GM18507 (cell line): ENCODE measurements around the gene UBASH3A.
"Not testable (repeated sequence)": the region's sequence is repeated elsewhere in the genome, so short reads cannot be mapped to it uniquely, and the experiment has no call there.

Experiments used
- DNase-seq: peaks from one replicate; pipeline ENCODE4 v3.0.0; 2011; ENCODE audit warnings: low read depth; ENCODE audit not compliant: insufficient read length; ENCODE audit errors: extremely low spot score
- FAIRE-seq: peaks from 2 replicates; lab custom pipeline; 2011; peaks lifted over from hg19 to GRCh38; lab: Jason Lieb, UNC

The UBASH3A gene

GRCh38 chr21:42459082-42459460, 55.4 kb downstream of the UBASH3A start:
- DNase-seq: no peak
- FAIRE-seq: no peak

- no peak for FAIRE-seq
- DNase-seq: no peak
Observed at GRCh38 chr21:42459546-42460215, 56.0 kb downstream of the UBASH3A start.

- FAIRE-seq (peak; percentile 85), DNase-seq (peak; percentile 55)
Observed at GRCh38 chr21:42460391-42461184, 56.9 kb downstream of the UBASH3A start.

GRCh38 chr21:42461185-42461520, 57.5 kb downstream of the UBASH3A start:
- FAIRE-seq (no peak), DNase-seq (no peak)

- peak; percentile 18 for FAIRE-seq
Observed at GRCh38 chr21:42461881-42462877, 58.5 kb downstream of the UBASH3A start.

GRCh38 chr21:42463861-42464515, 60.3 kb downstream of the UBASH3A start:
- no peak for DNase-seq
- FAIRE-seq: peak; percentile 63

More at GRCh38 chr21:42461881-42462877, 58.5 kb downstream of the UBASH3A start:
- no peak for DNase-seq

- FAIRE-seq (peak; percentile 97), DNase-seq (no peak)
Observed at GRCh38 chr21:42465008-42465802, 61.5 kb downstream of the UBASH3A start.

- DNase-seq (no peak), FAIRE-seq (no peak)
Observed at GRCh38 chr21:42465803-42466127, 62.1 kb downstream of the UBASH3A start.

GRCh38 chr21:42466700-42467099, 63.0 kb downstream of the UBASH3A start:
- FAIRE-seq (no peak), DNase-seq (no peak)

- peak; percentile 91 for FAIRE-seq
- no peak for DNase-seq
Observed at GRCh38 chr21:42467140-42467983, 63.7 kb downstream of the UBASH3A start.

- FAIRE-seq (no peak), DNase-seq (no peak)
Observed at GRCh38 chr21:42468491-42469131, 64.9 kb downstream of the UBASH3A start.

- DNase-seq (no peak), FAIRE-seq (peak; percentile 81)
Observed at GRCh38 chr21:42469272-42469671, 65.6 kb downstream of the UBASH3A start.

GRCh38 chr21:42469726-42470125, 66.0 kb downstream of the UBASH3A start:
- not testable (repeated sequence) for FAIRE-seq

GRCh38 chr21:42471206-42471605, 67.5 kb downstream of the UBASH3A start:
- FAIRE-seq: no peak
- no peak for DNase-seq

More at GRCh38 chr21:42469726-42470125, 66.0 kb downstream of the UBASH3A start:
- DNase-seq: not testable (repeated sequence)

GRCh38 chr21:42471716-42472330, 68.1 kb downstream of the UBASH3A start:
- no peak for DNase-seq
- no peak for FAIRE-seq

- no peak for DNase-seq
- FAIRE-seq: no peak
Observed at GRCh38 chr21:42472521-42472920, 68.8 kb downstream of the UBASH3A start.

- no peak for DNase-seq
- no peak for FAIRE-seq
Observed at GRCh38 chr21:42473498-42474042, 69.9 kb downstream of the UBASH3A start.
